Measurements from ENCODE around the gene BMP6. TPM values are rescaled to one million over a fixed set of nuclear protein-coding genes. Genes with fewer than 3 reads are reported as not detected.
A peak's percentile ranks its signal among the peaks of the same experiment; 100 is the strongest.

Gene BMP6
- total and polyA plus RNA-seq, 2 of the 8 experiments (the other 6 are each of a cell fraction or from before 2014, with no cell fraction given) = 2.0 to 2.1 TPM

DNA sequence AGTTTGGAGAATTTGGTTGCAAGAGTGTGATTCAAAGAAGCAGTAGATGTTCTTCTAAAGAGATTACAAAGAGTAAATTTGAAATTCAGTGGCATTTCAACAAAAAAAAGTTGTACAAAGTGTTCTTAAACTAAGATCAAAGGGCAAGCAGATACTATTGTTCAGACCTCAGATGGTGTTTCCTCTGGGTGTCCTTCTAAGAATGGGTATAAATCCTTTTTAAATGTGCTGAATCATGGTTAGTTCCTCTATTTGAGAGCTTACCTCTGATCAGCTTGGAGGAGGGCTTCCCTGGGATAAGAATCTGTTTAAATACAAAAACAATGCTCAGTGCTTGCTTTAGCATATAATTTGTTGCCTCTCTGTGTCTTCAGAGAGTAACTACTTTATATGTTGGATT lies 6.3 kb downstream of the BMP6 start:
- no peak overlapping the region for H2AK5ac ChIP-seq (ENCODE audit: low read depth, low read length)
- H3K23ac ChIP-seq (ENCODE audit: insufficient read length) = no peak overlapping the region
- no peaks in the 10 kb centered on the region for H3K9me3 ChIP-seq (ENCODE audit: insufficient read depth in 2 of 2, low read depth in 1 of 2, low read length in 1 of 2)
- peaks cover 8 to 12% (median 10%) of the 10 kb centered on the region in 4 experiments; a peak in 6 of 7 replicates for H3K4me1 ChIP-seq (replicated peaks in 1 of 4; ENCODE audit: control insufficient read depth in 3 of 4, insufficient read depth in 4 of 4, low read length in 3 of 4)
- no peak overlapping the region for H2BK5ac ChIP-seq (ENCODE audit: low read depth, low read length)
- ChIA-PET POLR2A (ENCODE audit: partially characterized antibody) (no interaction called here), CTCF (ENCODE audit: partially characterized antibody) (interaction anchor here (0.9 to 2.3 kb wide), 2 partner anchors 10 to 148 kb away, joined by 5 to 9 read pairs; no protein-coding TSS in a partner anchor)
- H3K23me2 ChIP-seq (ENCODE audit: low read depth, low read length) = no peaks in the 10 kb centered on the region; the same call in none of the 2 replicates
- no peak overlapping the region for H4K8ac ChIP-seq (ENCODE audit: extremely low read depth, insufficient read depth, low read length)
- no peak overlapping the region for H2BK15ac ChIP-seq (ENCODE audit: low read length)
- no peak overlapping the region for H3K18ac ChIP-seq (ENCODE audit: extremely low read depth, low read length)
- no peak for FAIRE-seq
- no peaks in the 10 kb centered on the region for H3K79me2 ChIP-seq (ENCODE audit: control insufficient read depth in 1 of 2, insufficient read depth in 2 of 2, low read length in 2 of 2)
- H3K14ac ChIP-seq (ENCODE audit: insufficient read length) = no peak overlapping the region
- no peak for DNase-seq (ENCODE audit: low read depth in 1 of 2, low spot score in 2 of 2)
- no peak overlapping the region for H3K9ac ChIP-seq (replicated peaks in 1 of 4; ENCODE audit: extremely low read depth in 1 of 4, low read depth in 3 of 4, low read length in 3 of 4)
- H2BK12ac ChIP-seq (ENCODE audit: low read depth, low read length) = no peak overlapping the region
- H3K4me3 ChIP-seq (ENCODE audit: extremely low read depth in 1 of 4, insufficient read depth in 2 of 4, low read depth in 3 of 4, low read length in 4 of 4) = no peak overlapping the region
- H3K4me2 ChIP-seq (ENCODE audit: insufficient read depth in 1 of 2, low read depth in 2 of 2, low read length in 2 of 2) = no peak overlapping the region
- H4K91ac ChIP-seq (replicated peaks; ENCODE audit: insufficient read length, low read length) = no peak overlapping the region
- H3K4ac ChIP-seq (replicated peaks; ENCODE audit: insufficient read length, low read depth, low read length) = no peak overlapping the region
- H3K27ac ChIP-seq (ENCODE audit: low read depth, low read length) = no peak overlapping the region
- no peak overlapping the region for H2BK20ac ChIP-seq (ENCODE audit: low read length)
- no peaks in the 10 kb centered on the region for H3K79me1 ChIP-seq (ENCODE audit: low read depth, low read length)
- peaks cover 19 to 28% (median 26%) of the 10 kb centered on the region in 4 experiments for H3K27me3 ChIP-seq (replicated peaks in 1 of 4; ENCODE audit: control insufficient read depth in 3 of 4, extremely low read depth in 1 of 4, insufficient read depth in 3 of 4, low read length in 3 of 4)
- no peak overlapping the region for H4K5ac ChIP-seq (ENCODE audit: insufficient read length, low read depth, low read length)
- no peak overlapping the region for H2BK120ac ChIP-seq (replicated peaks; ENCODE audit: low read depth, low read length)
- peaks cover 0 to 5% of the 10 kb centered on the region in 2 experiments for H4K20me1 ChIP-seq (replicated peaks in 1 of 2; ENCODE audit: control insufficient read depth in 1 of 2, insufficient read depth in 2 of 2, low read length in 2 of 2)
- H3K56ac ChIP-seq (replicated peaks; ENCODE audit: insufficient read length, low read depth, low read length) = no peak overlapping the region
- H2AFZ ChIP-seq (ENCODE audit: low read length) = no peak overlapping the region
- no peaks in the 10 kb centered on the region for H3K36me3 ChIP-seq (ENCODE audit: control insufficient read depth in 2 of 4, insufficient read depth in 4 of 4, low read length in 3 of 4)
- TF ChIP-seq CTCF (IDR thresholded peaks at IDR 0.05; ENCODE audit: control extremely low read depth in 1 of 3, insufficient read depth in 1 of 3, low read depth in 1 of 3, low read length in 3 of 3) (no peak), TBP (IDR thresholded peaks at IDR 0.05; ENCODE audit: low read depth, low read length) (no peak), GTF2F1 (IDR thresholded peaks at IDR 0.05; ENCODE audit: borderline replicate concordance, low read depth, low read length) (no peak), POU5F1 (IDR thresholded peaks at IDR 0.05; ENCODE audit: low read depth, low read length) (no peak), SP2 (IDR thresholded peaks at IDR 0.05; ENCODE audit: low read length) (no peak), POLR2A (IDR thresholded peaks at IDR 0.05; ENCODE audit: control extremely low read depth in 1 of 2, low read depth in 2 of 2, low read length in 2 of 2) (no peak), MAFK (IDR thresholded peaks at IDR 0.05; ENCODE audit: low read depth, low read length) (peak; percentile 73; the same call in 1 of the 2 replicates), BACH1 (IDR thresholded peaks at IDR 0.05; ENCODE audit: low read length) (peak; percentile 88), RXRA (IDR thresholded peaks at IDR 0.05; ENCODE audit: insufficient read depth, low read depth, low read length) (no peak), SIX5 (IDR thresholded peaks at IDR 0.05; ENCODE audit: low read depth, low read length) (no peak)
- TF ChIP-seq, protein P1, sequence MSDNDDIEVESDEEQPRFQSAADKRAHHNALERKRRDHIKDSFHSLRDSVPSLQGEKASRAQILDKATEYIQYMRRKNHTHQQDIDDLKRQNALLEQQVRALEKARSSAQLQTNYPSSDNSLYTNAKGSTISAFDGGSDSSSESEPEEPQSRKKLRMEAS (IDR thresholded peaks at IDR 0.05) = no peak
- TF ChIP-seq, protein P2, sequence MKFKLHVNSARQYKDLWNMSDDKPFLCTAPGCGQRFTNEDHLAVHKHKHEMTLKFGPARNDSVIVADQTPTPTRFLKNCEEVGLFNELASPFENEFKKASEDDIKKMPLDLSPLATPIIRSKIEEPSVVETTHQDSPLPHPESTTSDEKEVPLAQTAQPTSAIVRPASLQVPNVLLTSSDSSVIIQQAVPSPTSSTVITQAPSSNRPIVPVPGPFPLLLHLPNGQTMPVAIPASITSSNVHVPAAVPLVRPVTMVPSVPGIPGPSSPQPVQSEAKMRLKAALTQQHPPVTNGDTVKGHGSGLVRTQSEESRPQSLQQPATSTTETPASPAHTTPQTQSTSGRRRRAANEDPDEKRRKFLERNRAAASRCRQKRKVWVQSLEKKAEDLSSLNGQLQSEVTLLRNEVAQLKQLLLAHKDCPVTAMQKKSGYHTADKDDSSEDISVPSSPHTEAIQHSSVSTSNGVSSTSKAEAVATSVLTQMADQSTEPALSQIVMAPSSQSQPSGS (IDR thresholded peaks at IDR 0.05; ENCODE audit: low read length) = no peak

Data from H1 (cell line).